Measurements from ENCODE around the gene GMDS.

GMDS gene

DNA sequence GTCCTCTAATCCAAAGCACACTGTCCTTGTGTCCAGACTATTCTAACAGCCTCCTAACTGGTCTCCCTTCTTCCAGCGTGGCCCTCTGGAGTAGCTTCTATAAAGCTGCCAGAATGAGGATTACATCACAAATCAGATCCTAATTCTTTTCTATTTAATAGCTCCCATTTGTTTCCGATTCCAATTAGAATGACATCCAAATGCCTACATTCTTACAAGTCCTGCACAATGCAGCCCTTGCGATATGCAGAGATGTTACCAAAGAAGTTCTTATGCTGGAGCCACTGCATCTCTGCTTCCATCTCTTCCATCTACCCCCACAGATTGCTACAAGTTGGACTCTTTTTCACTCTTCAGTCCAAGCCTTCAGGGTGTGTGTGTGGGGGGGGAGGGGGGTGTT lies 40.0 kb downstream of the GMDS start:
- no peak for DNase-seq (ENCODE audit: low spot score)

DNA sequence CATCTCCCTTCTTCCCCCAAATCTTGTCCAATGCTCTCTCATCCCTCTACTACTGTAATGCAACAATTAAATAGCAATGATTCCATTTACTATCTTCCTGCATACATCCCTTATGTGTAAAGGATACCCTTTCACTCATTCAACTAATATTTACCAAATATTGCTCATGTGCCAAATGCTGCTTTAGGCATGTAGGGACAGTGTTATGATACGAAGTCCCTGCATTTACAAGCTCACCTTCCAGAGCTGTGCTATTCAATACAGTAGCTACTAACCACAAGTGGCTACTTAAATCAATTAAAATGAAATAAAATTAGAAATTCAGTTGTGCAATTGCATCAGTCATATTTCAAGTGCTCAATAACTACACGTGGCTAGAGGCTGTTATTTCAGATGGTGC lies 41.1 kb downstream of the GMDS start:
- no peak for DNase-seq (ENCODE audit: low spot score)

DNA sequence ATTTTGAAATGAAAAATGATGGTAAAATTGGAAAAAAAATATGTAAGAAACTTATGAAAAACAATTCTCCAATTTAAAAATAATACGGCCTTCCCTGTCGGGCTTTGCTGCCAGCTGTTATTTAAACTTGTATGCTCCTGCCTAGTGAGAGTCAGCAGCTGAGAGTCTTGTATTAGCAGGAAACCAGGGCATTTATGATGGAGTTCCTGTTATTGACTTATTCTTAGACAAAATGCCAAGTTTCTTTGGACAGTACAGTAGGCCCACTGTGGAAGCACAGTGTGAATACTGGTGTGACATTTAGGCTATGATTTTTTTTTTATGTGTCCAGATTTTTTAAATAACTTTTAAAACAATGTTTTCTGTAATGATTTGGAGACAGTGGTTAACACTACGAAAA lies 42.1 kb downstream of the GMDS start:
- DNase-seq (ENCODE audit: low spot score): no peak

DNA sequence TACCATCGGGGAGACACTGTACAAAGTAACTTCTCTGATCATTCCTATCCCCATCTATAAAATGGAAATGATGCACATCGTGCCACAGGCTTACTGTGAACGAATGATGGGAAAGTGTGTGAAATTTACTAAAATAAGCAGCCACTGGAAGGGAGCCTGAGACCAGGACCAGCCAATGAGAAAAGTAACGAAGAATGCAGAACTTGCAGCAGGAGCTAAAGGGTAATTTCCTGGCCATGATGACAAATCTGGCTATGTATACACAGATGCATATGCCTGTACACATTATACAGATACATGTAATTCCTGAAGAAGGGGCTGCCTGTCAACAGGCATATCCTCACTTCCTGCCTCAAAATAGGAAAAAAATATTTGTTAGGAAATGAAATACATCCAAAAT lies 47.4 kb downstream of the GMDS start:
- DNase-seq (ENCODE audit: low spot score): no peak

DNA sequence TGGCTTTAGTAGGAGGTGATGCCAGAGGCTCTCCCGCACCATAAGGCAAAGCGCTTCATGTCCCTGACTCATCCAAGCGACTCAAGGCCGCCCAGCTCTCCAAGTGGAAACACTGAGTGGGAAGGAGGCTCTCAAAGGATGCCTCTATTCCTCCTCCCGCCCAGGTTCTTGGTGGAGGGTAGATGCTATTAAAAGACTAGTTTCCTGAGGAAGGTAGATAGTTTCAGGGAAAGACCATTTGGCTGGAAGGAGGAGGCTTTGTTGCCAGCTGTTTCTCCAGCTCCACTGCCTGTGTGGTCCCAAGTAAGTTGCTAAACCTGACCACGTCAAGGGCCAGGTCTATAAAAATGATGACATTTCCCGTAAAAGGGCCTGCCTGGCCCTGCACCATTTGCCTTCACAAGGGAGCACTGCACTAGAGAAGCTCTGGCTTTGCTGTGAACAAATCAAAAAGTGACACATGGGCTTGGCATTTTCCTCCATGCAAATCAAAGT lies 48.2 kb downstream of the GMDS start:
- no peak for DNase-seq (ENCODE audit: low spot score)

DNA sequence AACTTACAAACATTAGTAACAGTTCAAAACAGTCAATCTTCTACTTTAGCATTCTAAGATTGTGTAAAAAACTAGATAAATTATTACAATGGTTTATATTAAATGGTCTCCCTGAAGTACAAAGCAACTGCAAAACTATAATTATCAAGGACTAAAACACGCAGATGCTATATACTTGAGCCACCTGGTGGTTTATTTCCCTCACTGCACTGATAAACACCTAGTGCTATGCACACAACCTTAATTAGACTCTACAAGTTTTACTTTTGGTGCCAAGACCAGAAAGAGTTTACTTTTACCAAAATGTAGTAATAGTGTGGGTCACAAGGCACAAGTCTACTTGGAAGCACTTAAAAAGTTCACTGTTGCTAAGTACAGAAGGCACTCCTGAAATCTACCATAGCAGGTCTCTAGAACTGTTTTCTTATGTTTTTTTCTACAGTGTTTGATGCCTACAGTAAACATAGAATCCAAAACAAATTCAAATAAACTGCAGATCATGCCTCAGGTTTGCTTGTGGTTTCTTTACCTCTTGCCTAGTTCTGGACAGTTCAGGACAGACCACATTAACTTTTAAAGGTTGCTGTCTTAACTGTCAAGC lies 49.2 kb downstream of the GMDS start:
- DNase-seq (ENCODE audit: low spot score): peak; percentile 38

DNA sequence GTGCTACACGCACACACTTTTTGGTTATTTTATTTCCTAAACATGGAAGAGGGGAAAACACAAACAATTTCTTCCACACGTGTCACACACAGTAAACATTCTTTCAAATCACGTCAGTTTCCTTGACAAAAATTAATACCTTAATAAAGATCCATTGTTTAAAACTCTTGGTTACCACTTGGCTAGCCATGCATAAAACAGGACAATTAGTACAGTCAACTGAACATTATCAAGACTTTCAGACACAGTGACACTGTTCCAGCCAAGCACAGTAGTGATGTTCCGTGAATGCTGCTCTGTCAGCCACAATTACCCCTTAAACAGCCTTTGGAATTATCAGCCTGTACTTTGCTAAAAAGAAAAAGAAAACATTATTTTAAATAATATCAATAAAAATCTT lies 50.8 kb downstream of the GMDS start:
- DNase-seq (ENCODE audit: low spot score): no peak

DNA sequence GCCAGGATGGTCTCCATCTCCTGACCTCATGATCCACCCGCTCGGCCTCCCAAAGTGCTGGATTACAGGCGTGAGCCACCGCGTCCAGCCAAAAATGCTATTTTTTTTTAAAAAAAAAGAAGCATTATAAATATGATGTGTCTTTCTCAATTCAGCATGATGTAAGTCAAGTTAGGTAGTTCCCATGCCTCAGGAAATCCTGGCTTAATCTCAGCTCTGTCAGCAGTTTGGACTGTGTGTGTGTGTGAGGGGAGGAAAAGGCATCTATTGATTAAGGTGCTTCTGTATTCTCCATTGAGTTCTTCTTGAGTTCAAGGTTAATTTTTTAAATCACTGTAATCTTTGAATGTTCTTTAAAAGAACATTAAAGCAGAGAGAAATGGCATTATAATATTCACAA lies 51.5 kb downstream of the GMDS start:
- DNase-seq (ENCODE audit: low spot score): no peak

DNA sequence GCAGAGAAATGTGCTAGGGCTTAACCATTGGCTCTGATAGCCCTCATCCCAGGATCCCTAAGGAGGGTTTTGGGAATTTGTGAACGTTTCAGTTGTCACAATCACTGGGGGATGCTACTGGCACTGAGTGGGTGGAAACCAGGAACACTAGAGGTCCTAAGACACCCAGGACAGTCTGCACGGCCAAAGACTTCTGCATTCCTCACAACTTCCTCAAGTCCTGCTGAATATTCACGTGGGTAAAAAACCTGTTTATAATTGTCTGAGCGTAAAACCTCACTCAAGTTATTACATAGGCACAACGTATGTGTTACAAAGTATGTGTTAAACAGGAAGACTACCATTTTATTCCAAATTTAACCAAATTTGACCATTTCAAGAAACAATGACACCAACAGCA lies 52.4 kb downstream of the GMDS start:
- DNase-seq (ENCODE audit: low spot score): no peak

DNA sequence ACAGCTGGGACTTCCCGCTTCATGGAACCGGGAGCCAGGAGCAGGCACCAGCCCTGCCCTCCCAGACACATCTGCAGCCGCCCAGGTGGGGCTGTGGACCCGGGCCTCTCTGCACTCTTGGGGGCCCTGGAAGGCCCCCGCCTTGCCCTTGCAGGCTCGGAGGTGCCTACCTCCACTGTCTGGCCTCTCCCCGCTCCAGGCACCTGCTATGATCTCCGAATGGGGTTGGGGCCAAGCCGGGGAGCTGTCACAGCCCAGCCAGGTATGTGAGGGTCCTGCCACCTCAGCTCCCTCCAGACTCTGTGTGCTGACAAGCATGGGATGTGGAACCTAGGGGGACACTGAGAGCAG lies 54.0 kb downstream of the GMDS start:
- DNase-seq (ENCODE audit: low spot score): no peak

DNA sequence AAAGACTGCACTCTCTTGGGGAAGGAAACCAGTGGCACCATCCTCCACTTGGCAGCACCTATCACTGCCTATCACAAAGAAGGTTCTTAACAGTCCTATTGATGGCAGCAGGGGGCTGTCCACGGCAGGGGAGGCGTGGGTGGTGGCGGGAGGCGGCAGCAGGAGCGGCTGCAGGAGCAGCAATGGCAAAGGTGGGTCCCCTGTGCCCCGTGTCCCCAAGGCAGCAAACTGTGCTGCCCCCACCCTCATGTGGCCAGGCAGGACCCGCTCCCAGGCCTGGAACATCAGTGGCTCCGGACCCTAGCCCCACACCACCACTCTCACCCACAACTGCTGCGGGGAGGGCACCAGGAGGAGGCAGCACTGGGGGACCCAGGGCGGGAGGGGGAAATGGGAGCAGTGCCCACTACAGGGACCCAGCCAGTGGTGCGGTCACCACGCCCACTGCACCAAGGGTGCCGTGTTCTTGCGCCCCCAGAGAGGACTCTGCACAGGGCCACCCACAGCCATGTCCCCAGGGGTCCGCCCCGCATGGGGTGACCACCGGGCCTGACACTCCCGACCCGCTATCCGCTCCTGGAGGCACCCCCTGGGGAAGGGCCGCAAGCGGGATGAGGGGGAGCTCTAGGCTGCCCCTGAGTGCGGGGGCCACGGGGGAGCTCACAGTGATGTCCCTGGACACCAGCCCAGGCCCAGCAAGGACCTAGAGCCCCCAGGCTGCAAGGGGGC lies 54.6 kb downstream of the GMDS start:
- DNase-seq (ENCODE audit: low spot score): no peak

DNA sequence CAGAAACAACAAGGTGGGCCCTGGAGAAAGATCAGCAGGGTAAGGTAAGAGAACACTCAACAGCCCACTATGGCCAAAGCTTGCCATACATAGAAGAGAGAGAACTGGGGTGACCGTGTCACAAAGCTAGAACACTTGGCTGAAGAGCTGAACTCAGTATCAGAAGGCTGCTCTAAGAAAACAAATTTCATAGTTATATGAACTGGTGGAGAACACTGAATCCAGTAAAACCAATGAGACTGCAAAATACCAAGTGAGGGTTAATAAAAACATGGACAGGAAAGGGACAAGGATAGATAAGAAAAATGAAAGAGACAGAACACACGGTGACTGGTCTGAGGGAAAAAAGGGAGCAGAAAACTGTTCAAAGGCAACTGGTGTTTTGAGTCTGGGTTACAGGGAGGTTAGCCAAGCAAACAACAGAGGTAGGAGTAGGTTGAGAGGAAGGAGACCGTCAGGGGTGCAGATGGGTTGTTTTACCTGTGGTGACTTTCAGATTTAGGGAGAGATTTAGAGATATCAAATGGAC lies 56.5 kb downstream of the GMDS start:
- no peak for DNase-seq (ENCODE audit: low spot score)

DNA sequence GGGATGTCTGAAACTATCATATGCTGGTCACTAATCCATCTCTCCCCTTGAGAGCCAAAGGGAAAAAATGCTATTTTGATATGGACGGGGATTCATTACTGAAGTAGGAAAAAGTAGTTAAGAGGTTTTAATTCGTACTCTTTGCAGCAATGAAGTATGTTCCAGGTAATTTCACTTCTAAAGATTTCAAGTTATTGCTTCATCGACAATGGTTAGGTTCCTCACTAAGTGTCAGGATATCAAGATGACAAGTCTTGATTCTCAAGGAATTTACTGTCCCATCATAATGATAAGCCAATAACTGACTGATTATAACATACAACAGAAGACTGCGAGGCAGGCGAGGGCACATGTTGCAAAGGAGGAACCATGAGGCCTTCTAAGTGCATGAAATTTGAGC lies 57.0 kb downstream of the GMDS start:
- no peak for DNase-seq (ENCODE audit: low spot score)

DNA sequence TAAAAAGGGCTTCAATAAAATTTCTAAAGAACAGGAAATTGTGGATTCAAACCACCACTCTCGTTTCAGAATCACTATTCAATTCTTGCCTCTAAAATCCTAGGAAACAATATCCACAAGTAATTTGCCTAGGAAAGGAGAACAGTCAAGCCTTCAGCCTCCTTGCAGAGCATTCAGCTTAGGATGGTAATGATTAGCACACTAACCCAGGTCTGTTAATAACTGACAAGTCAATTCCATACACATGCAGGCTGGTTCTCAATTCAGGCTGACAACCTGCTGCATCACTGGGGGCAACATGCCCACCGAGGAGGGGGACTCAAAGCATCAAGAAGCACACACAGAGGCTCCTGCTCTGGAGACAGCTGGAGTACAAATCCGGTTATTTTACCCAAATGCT lies 57.6 kb downstream of the GMDS start:
- DNase-seq (ENCODE audit: low spot score): no peak

DNA sequence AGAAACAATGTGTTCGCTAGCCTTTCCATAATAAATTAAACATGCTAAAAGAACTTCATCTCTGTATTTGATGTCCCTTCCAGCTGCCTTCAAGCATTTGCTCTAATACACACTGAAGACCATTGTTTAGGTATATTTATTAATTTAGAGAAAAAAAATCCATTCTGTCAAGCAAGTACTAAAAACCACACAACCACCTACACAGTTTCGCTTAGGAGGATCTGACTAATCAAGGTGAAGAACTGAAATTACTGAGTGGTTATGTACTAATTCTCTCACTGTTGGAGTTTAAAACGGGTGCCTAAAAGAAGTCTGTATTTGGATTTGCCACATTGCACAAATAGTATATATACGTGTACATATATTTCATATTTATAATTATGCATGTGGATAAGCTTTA lies 58.9 kb downstream of the GMDS start:
- no peak for DNase-seq (ENCODE audit: low spot score)

DNA sequence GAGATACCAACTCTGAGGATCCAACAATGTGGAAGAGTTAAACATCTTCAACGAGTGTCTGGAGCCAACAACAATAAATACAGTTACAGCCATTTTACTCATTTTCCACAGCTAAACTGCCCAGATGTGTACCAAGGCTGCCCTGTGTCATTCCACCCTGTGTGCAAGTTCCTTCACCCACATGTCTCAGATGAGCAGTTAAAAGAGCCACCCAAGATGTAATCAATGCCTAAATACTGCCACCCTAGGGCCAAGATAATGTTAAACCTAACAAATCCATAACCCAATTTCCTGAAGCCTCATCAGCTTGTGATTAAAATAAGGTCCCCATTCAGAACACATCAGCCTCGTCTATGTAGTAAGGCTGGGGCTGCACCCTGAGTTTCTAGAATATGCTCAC lies 59.9 kb downstream of the GMDS start:
- no peak for DNase-seq (ENCODE audit: low spot score)

DNA sequence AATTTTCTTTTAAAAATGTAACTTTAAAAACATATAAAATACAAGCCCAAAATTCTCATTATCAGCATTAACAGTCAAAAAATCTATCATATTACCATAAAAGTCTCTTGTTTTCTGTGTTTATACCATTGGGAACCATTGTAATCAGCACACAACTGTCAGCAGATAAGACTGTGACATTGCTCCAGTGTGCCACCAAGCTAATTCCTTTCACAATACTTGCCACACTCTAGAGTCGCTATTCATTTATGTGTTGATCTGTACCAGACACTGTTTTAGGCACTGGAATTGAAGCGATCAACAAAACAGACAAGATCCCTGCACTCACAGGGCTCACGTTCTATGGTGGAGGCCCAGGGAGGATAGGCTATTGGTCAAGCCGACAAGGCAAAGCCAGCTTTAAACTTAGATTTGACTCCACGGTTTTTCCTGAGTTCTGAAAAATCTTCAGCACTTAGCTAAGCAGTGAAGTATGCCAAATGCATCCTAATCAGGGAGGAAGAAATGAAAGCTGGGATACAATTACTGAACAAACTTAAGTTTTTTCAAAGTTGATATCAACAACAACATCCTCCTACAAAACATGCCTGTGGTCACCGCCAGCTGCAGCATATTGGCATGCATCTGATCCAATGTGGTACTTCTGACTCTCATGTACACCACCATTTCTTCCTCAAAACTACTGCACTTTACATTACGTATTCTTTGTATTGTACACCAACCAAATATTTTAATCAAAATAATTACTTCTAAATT lies 60.5 kb downstream of the GMDS start:
- DNase-seq (ENCODE audit: low spot score): no peak

DNA sequence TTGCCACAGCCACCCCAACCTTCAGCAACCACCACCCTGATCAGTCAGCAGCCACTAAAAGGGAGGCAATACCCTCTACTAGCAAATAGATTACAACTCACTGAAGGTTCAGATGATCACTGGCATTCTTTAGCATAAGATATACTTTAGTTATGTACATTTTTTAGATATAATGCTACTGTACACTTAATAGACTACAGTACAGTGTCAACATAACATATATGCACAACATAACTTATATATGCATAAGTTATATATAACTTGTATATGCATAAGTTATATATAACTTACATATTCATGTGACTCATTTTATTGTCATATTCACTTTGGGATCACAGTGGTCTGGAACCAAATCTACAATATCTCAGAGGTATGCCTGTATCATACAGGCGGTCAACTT lies 61.7 kb downstream of the GMDS start:
- no peak for DNase-seq (ENCODE audit: low spot score)

DNA sequence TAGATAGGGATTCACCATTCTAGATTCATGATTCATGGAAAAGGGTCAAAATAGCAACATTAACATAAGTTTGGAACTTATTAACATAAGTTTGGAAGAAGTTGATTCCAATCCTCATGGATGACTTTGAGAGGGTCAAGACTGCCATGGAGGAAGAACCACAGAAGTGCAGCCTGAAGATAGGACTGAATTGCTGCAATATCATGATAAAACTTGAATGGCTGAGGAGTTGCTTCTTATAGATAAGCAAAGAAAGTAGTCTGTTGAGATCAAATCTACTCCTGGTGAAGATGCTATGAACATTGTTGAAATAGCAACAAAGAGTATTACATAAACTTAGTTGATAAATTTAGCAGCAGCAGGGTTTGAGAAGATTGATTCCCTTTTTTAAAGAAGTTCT lies 62.2 kb downstream of the GMDS start:
- no peak for DNase-seq (ENCODE audit: low spot score)

DNA sequence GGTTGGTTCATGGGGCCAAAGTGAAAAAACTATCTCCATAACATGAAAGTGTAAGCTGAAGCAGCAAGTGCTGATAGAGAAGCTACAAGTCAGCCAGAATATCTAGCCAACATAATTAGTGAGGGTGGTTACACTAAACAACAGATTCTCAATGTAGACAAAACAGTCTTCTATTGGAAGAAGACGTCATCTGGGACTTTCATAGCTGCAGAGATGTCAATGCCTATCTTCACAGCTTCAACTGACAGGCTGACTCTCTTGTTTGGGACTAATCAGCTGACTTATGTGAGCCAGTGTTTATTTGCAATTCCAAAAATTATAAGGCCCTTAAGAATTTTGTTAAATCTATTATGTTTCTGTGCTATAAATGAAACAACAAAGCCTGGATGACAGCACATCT lies 63.2 kb downstream of the GMDS start:
- no peak for DNase-seq (ENCODE audit: low spot score)

DNA sequence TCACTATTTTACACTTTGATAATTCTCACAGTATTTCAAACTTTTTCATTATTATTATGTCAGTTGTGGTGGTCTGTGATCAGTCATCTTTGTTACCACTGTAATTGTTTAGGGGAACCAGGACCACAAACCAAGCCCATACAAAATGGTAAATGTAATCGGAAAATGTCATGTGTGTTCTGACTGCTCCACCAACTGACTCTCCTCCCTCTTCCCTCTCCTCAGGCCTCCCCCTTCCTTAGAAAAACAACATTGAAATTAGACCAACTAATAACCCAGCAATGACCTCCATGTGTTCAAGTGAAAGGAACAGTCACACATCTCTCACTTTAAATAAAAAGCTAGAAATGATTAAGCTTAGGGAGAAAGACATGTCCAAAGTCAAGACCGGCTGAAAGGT lies 63.8 kb downstream of the GMDS start:
- DNase-seq (ENCODE audit: low spot score): no peak

DNA sequence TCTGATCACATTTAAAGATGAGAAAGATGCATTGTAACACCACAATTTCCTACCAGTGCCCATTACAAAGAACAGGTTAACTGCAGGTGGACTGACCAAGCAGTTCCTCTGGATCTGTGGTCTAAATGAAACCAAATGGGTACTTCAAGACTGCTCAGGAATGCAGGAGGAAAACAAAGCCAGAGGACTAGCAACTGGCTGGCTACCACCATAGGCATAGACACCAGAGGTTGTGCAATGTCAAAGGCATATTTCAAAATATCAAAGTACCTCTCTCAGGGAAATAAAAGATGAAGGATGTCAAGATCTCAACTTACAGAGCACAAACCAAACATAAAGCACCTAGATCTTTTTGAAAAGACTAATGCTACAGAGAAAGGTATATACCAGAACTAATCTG lies 65.5 kb downstream of the GMDS start:
- DNase-seq (ENCODE audit: low spot score): no peak

DNA sequence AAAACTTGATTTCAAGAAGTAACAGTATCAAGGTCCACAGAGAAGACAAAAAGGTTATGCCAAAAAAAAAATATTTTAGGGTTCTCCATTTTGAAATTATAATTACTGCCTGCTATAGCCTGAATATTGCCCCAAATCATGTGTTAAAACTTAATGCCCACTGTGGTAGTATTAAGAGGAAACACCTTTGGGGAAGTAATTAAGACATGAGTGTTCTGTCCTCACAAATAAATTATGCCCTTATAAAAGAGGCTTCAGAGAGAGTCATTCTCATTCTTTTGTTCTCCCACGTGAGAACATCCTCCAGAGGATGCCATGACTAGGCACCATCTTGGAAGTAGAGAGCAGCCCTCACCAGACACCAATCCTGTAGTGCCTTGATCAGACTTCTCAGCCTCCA lies 66.2 kb downstream of the GMDS start:
- DNase-seq (ENCODE audit: low spot score): no peak
